ENCODE data around the gene PRPS2.

- TF ChIP-seq EZH2phosphoT487 (IDR thresholded peaks at IDR 0.05; ENCODE audit: borderline replicate concordance, low read depth) (no peak), RFX5 (IDR thresholded peaks at IDR 0.05; ENCODE audit: low read length) (no peak), CTCF (IDR thresholded peaks at IDR 0.05) (no peak), USF1 (IDR thresholded peaks at IDR 0.05; ENCODE audit: borderline replicate concordance, low read depth) (no peak), PBX3 (IDR thresholded peaks at IDR 0.05) (no peak), MEF2A (IDR thresholded peaks at IDR 0.05; ENCODE audit: borderline replicate concordance, low read depth) (no peak), USF2 (IDR thresholded peaks at IDR 0.05; ENCODE audit: borderline replicate concordance, low read depth, low read length) (no peak), POLR2AphosphoS5 (IDR thresholded peaks at IDR 0.05; ENCODE audit: low read depth, low read length) (no peak)
Observed at GRCh38 chrX:12866451-12867377, 75.5 kb downstream of the PRPS2 start, which contains the start of gene TLR7.
